Ishikawa (cell line): ENCODE measurements around the gene WWC1.

Experiments
- CEBPB ChIP-seq: IDR thresholded peaks from 2 replicates; pipeline ENCODE4 v1.6.1; 2012
- CREB1 ChIP-seq: IDR thresholded peaks from 2 replicates; pipeline ENCODE4 v1.6.1; 2012; ENCODE audit warnings: low read depth
- EGR1 ChIP-seq: IDR thresholded peaks from 2 replicates; pipeline ENCODE4 v1.6.1; 2012
- EP300 ChIP-seq: IDR thresholded peaks from 2 replicates; pipeline ENCODE4 v1.6.1; 2012; ENCODE audit warnings: borderline replicate concordance
- FOXM1 ChIP-seq: IDR thresholded peaks from 2 replicates; pipeline ENCODE4 v1.6.1; 2012; ENCODE audit warnings: low read depth, borderline replicate concordance
- NFIC ChIP-seq: IDR thresholded peaks from 2 replicates; pipeline ENCODE4 v1.6.1; 2012
- RAD21 ChIP-seq: IDR thresholded peaks from 2 replicates; pipeline ENCODE4 v1.6.1; 2012; ENCODE audit warnings: low read depth
- TAF1 ChIP-seq: IDR thresholded peaks from 2 replicates; pipeline ENCODE4 v1.6.1; 2012; ENCODE audit warnings: low read depth, mild to moderate bottlenecking
- USF1 ChIP-seq: IDR thresholded peaks from 2 replicates; pipeline ENCODE4 v1.6.1; 2012
- YY1 ChIP-seq: IDR thresholded peaks from 2 replicates; pipeline ENCODE4 v1.6.1; 2012; ENCODE audit warnings: low read depth
- ZBTB7A ChIP-seq: IDR thresholded peaks from 2 replicates; pipeline ENCODE4 v1.6.1; 2012; ENCODE audit warnings: low read depth
- TF ChIP-seq, protein P1 (sequence below): IDR thresholded peaks from 2 replicates; pipeline ENCODE4 v1.6.1; 2012
- TF ChIP-seq, protein P2 (sequence below): IDR thresholded peaks from 2 replicates; pipeline ENCODE4 v1.6.1; 2012; ENCODE audit warnings: low read depth, mild to moderate bottlenecking

DNA sequence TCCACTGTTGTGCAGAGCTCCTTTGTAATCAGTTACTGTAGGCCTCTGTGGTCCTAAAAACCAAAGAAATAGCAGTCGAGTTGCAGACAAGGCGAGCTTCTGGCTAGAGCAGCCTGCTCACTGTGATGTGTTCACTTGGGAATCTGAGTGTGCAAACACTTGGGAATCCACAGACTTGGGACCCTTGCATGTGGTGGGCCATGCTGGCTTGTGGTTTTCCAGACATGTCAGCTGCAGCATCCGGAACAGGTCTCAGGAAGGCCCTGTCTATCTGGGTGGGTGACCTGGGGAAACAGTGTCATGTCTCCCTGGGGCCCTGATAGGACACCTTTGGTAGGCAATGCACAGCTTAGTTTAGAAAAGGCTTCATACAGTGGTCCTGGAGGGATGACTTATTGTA, 66.4 kb downstream of the WWC1 start:
- no peak for TF ChIP-seq YY1
- TF ChIP-seq EGR1, result no peak
- no peak for TF ChIP-seq FOXM1
- TF ChIP-seq EP300, result no peak
- TF ChIP-seq CREB1, result no peak
- no peak for TF ChIP-seq ZBTB7A
- TF ChIP-seq TAF1, result no peak
- TF ChIP-seq, protein P1, sequence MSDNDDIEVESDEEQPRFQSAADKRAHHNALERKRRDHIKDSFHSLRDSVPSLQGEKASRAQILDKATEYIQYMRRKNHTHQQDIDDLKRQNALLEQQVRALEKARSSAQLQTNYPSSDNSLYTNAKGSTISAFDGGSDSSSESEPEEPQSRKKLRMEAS, result no peak
- no peak for TF ChIP-seq NFIC
- no peak for TF ChIP-seq RAD21
- no peak for TF ChIP-seq USF1
- TF ChIP-seq, protein P2, sequence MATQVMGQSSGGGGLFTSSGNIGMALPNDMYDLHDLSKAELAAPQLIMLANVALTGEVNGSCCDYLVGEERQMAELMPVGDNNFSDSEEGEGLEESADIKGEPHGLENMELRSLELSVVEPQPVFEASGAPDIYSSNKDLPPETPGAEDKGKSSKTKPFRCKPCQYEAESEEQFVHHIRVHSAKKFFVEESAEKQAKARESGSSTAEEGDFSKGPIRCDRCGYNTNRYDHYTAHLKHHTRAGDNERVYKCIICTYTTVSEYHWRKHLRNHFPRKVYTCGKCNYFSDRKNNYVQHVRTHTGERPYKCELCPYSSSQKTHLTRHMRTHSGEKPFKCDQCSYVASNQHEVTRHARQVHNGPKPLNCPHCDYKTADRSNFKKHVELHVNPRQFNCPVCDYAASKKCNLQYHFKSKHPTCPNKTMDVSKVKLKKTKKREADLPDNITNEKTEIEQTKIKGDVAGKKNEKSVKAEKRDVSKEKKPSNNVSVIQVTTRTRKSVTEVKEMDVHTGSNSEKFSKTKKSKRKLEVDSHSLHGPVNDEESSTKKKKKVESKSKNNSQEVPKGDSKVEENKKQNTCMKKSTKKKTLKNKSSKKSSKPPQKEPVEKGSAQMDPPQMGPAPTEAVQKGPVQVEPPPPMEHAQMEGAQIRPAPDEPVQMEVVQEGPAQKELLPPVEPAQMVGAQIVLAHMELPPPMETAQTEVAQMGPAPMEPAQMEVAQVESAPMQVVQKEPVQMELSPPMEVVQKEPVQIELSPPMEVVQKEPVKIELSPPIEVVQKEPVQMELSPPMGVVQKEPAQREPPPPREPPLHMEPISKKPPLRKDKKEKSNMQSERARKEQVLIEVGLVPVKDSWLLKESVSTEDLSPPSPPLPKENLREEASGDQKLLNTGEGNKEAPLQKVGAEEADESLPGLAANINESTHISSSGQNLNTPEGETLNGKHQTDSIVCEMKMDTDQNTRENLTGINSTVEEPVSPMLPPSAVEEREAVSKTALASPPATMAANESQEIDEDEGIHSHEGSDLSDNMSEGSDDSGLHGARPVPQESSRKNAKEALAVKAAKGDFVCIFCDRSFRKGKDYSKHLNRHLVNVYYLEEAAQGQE, result no peak
- TF ChIP-seq CEBPB, result no peak
